ENCODE measurements around the gene TPSG1.
A peak's percentile ranks its signal among the peaks of the same experiment; 100 is the strongest.
"Not testable (repeated sequence)": the region's sequence is repeated elsewhere in the genome, so short reads cannot be mapped to it uniquely, and the experiment has no call there.

Gene TPSG1

GRCh38 chr16:1213796-1214372 is 11.2 kb downstream of the TPSG1 start:
- no peak for DNase-seq

GRCh38 chr16:1213231-1213630 is 11.8 kb downstream of the TPSG1 start:
- DNase-seq: no peak

DNA sequence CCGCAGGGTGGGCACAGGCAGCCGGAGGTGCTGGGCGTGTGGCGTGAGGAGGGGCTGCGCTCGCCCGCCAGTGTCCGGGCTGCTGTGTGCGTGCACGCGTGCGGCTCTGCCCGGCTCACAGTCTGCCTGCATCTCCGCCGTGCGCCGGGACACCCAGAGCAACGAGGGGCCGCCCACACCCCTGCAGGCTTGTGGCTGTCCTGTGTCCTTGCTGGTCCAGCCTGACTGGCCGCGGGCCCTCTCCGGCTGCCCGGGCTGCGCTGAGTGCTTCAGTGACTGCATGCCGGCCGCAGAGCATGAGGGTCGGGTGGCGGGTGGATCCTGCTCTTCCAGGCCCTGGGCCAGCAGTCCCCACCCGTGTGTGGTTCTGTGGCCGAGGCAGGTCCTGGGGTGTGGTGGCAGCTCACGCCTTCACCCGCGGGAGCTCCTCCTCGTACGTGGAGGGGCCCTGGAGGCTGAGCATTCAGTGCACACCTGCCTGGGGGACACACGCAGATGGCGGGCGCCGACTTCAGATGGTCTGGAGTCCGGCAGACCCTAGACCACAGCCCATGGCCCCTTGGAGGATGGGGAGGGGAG is 12.4 kb downstream of the TPSG1 start:
- DNase-seq: no peak

DNA sequence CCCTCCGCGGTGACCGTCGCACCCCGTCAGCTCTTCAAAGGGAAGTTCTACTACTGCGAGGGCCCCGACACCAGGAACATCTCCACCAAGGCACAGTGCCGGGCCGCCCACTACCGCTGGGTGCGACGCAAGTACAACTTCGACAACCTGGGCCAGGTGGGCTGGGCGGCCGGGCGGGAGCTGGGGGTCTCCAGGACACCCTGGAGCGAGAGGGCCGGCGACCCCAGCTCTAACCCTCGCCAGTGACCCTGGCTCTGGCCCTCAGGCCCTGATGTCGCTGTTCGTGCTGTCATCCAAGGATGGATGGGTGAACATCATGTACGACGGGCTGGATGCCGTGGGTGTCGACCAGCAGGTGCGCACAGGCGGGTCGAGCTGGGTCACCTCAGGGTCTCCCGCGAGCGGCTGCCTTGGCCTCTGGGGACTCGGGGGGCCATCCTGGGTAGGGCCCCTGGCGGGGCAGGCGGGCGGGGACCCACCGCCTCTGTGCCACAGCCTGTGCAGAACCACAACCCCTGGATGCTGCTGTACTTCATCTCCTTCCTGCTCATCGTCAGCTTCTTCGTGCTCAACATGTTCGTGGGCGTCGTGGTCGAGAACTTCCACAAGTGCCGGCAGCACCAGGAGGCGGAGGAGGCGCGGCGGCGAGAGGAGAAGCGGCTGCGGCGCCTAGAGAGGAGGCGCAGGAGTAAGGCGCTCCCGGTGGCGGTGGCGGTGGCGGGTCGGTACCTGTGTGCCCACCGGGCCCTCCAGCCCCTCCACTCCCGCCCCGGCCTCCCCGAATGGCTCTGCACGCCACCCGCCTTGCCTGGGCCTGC is 13.4 kb downstream of the TPSG1 start:
- no peak for DNase-seq

DNA sequence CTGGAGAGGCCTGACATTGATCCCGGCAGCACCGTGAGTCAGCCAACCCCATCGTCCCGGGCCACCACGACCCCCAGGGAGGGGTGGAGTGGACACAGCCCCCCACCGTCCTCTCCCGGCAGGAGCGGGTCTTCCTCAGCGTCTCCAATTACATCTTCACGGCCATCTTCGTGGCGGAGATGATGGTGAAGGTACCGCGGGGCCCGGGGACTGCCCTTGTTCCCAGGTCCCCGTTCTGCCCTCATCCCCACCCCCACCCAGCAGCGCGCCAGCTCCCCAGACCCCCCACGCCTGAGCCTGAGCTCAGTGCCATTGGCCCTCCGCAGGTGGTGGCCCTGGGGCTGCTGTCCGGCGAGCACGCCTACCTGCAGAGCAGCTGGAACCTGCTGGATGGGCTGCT is 14.6 kb downstream of the TPSG1 start:
- no peak for DNase-seq

DNA sequence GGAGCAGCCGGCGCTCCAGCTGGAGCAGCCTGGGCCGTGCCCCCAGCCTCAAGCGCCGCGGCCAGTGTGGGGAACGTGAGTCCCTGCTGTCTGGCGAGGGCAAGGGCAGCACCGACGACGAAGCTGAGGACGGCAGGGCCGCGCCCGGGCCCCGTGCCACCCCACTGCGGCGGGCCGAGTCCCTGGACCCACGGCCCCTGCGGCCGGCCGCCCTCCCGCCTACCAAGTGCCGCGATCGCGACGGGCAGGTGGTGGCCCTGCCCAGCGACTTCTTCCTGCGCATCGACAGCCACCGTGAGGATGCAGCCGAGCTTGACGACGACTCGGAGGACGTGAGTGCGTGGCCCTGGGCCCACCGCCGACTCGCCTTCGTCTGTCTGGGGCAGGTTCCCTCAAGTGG is 16.0 kb downstream of the TPSG1 start:
- no peak for DNase-seq

DNA sequence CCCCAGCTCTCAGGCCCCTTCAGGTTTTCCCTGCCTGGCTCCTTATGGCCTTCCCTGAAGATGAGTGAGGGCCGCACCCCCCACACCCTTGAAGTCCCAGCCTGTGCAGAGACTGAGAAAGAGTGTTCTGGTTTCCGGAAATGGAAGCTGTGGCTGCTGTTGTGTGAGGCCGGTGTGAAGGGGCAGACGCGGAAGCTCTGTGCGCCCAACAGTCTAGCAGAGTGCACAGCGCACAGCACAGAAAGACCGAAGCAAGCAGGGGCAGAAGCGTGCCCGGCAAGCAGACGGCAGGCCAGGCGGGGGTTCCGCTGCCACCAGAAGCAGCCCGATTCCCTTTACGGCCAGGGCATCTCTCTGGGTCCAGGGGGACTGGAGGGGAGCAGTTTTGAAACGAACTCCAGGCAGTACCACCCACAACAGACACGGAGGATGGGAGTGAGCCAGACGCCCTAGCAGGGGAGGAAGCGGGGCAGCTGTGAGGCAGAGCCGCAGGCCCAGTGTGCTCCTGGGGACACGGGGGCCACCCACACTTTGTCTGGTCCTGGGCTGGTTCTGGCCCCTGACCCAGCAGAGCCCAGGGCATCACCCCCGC is 16.7 kb downstream of the TPSG1 start:
- no peak for DNase-seq

- no peak for DNase-seq
Measured at GRCh38 chr16:1206786-1207185, 18.3 kb downstream of the TPSG1 start.

DNA sequence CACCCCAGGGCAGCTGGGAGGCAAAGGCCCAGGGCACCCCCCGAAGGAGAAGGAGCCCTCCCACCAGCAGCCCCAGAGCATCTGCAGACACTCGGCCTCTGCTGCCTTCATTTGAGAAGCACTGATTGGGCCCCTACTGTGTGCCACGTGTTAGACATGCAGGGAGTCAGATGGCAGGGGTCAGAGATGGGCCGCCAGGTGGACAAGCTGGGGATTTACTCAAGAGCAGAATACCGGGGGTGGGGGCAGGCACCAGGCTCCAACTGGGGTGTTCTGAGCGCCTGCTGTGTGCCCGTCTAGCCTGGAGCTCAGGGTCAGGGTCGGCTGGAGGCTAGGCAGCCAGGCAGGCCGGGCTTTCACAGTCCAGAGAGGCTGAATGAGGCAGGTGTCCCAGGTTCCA is 18.7 kb downstream of the TPSG1 start:
- no peak for DNase-seq

DNA sequence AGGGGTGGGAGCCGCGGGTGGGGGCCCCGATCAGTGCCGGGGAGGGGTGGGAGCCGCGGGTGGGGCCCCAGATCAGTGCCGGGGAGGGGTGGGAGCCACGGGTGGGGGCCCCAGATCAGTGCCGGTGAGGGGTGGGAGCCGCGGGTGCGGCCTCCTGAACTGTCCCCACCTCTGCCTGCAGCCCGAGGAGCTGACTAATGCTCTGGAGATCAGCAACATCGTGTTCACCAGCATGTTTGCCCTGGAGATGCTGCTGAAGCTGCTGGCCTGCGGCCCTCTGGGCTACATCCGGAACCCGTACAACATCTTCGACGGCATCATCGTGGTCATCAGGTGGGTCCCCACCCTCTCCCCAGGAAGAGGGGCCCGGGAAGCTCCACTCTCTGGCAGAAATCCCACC is 20.1 kb downstream of the TPSG1 start:
- DNase-seq: no peak

GRCh38 chr16:1202274-1202673 is 22.8 kb downstream of the TPSG1 start:
- no peak for DNase-seq

DNA sequence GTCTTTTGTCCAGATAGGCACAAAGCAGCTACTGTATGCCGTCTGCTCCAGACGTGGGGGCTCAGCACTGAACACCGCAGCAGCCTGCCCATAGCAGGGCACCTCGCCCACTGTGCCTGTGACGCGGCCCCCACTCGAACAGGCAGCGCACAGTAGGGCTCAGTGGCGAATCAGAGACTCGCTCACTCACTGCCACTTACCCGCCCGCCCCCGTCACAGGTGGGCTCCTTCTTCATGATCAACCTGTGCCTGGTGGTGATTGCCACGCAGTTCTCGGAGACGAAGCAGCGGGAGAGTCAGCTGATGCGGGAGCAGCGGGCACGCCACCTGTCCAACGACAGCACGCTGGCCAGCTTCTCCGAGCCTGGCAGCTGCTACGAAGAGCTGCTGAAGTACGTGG is 23.6 kb downstream of the TPSG1 start:
- DNase-seq: no peak

GRCh38 chr16:1200014-1200627 is 24.9 kb downstream of the TPSG1 start:
- DNase-seq: no peak

DNA sequence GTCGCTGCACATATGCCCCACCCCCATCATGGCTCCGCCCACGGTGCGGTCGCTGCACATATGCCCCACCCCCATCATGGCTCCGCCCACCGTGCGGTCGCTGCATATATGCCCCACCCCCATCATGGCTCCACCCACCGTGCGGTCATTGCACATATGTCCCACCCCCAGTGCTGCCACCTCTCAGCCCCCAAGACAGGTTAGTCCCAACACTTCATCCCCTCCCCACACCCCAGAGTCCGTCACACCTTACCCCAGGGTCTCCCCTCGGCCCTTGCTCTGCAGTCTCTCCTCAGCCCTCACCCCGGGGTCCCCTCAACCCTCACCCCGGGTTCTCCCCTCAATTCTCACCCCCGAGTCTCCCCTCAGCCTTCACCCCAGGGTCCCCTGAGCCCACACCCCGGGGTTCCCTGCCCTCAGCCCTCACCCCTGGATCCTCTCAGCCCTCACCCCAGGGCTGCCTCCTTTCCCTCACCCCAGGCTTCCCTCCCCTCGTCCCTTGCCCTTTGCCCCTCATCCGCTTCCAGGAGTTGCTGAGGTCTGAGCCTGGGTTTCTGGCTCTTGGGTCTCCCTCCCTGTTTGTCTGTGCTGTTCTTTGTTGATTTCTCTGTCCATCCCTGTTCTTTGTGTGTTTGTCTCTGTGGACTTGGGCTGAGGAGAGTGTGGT is 25.6 kb downstream of the TPSG1 start:
- no peak for DNase-seq

GRCh38 chr16:1198671-1199346 is 26.3 kb downstream of the TPSG1 start:
- DNase-seq: not testable (repeated sequence)

- no peak for DNase-seq
Measured at GRCh38 chr16:1198194-1198593, 26.9 kb downstream of the TPSG1 start.

- DNase-seq: peak; percentile 85
Measured at GRCh38 chr16:1197237-1197866, 27.7 kb downstream of the TPSG1 start.

GRCh38 chr16:1196494-1196893 is 28.6 kb downstream of the TPSG1 start:
- no peak for DNase-seq

- DNase-seq: no peak
Measured at GRCh38 chr16:1195393-1195666, 29.7 kb downstream of the TPSG1 start.

GRCh38 chr16:1194665-1195392 is 30.2 kb downstream of the TPSG1 start:
- no peak for DNase-seq

DNA sequence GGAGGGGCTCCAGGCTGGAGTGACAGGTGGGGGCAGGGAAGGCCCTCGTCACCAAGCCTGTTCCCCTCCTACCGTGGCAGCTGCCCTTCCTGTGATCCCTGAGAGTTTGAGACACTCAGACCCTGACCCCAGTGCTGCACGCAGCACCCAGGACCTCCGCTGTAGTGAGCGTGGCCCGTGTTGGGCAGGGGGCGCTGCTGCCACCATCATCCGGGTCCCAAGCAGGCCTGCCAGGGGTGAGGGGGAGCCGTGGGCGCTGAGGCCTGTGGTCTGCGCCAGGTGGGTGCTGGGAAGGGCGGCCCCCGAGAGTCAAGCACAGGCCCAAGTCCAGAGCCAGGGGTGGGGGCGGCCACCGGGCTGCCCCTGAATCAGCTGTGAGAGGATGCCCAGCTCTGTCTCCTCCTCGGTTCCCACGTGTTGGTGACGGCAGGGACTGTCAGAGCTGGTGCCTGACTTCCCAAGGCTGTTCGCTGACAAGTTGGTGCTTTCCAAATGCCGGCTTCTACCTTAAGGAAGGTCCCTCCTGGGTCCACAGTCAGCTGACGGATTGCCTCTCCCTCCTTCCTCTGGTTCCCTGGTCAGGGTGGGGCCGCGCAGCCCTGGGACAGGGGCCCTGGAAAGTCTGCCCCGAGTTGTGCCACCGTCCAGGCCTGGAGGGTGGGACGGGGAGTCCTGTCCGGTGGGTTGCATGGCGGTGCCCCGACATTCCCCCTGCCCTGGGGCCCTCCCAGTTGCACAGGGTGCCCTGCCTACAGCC is 31.1 kb downstream of the TPSG1 start:
- DNase-seq: no peak

Data from NCI-H146 (cell line).